BLaER1 (cell line): ENCODE measurements around the gene KRT6C.
"Not testable (repeated sequence)": the region's sequence is repeated elsewhere in the genome, so short reads cannot be mapped to it uniquely, and the experiment has no call there.

Experiments
- H3K27ac ChIP-seq: shearing (Covaris generic); formaldehyde crosslinking; 2 replicates; pipeline ENCODE4 v1.8.1; 2022
- H3K27me3 ChIP-seq: shearing (Covaris generic); formaldehyde crosslinking; 2 replicates; pipeline ENCODE4 v1.8.1; 2022
- H3K36me3 ChIP-seq: shearing (Covaris generic); formaldehyde crosslinking; 2 replicates; pipeline ENCODE4 v1.8.1; 2022
- H3K4me1 ChIP-seq: shearing (Covaris generic); formaldehyde crosslinking; 2 replicates; pipeline ENCODE4 v1.8.1; 2022
- H3K4me2 ChIP-seq: shearing (Covaris generic); formaldehyde crosslinking; 2 replicates; pipeline ENCODE4 v1.8.1; 2022
- H3K4me3 ChIP-seq: shearing (Covaris generic); formaldehyde crosslinking; 2 replicates; pipeline ENCODE4 v1.8.1; 2022
- H3K9ac ChIP-seq: shearing (Covaris generic); formaldehyde crosslinking; 2 replicates; pipeline ENCODE4 v1.8.1; 2022
- H3K9me3 ChIP-seq: shearing (Covaris generic); formaldehyde crosslinking; 2 replicates; pipeline ENCODE4 v1.8.1; 2022
- H4K20me1 ChIP-seq: shearing (Covaris generic); formaldehyde crosslinking; 2 replicates; pipeline ENCODE4 v1.8.1; 2022
- Cebpa-rat ChIP-seq: shearing (Covaris generic); IDR thresholded peaks from 2 replicates; pipeline ENCODE4 v1.8.1; 2022

Gene KRT6C

GRCh38 chr12:52488736-52489135, 15.1 kb upstream of the KRT6C start:
- Histone ChIP-seq H3K9me3 (no peaks in the 10 kb centered on the region), H3K36me3 (no peaks in the 10 kb centered on the region), H3K9ac (no peak overlapping the region), H3K4me1 (no peaks in the 10 kb centered on the region), H4K20me1 (no peaks in the 10 kb centered on the region), H3K4me2 (no peak overlapping the region), H3K4me3 (no peak overlapping the region), H3K27me3 (no peaks in the 10 kb centered on the region), H3K27ac (no peak overlapping the region)
- no peak for TF ChIP-seq Cebpa-rat

GRCh38 chr12:52487744-52488443, 14.3 kb upstream of the KRT6C start:
- not testable (repeated sequence) for H3K4me3 ChIP-seq, H3K4me2 ChIP-seq, H4K20me1 ChIP-seq, H3K9me3 ChIP-seq, H3K36me3 ChIP-seq, H3K27ac ChIP-seq, H3K27me3 ChIP-seq, H3K9ac ChIP-seq, H3K4me1 ChIP-seq

- no peak overlapping the region for H3K27ac ChIP-seq
- no peak overlapping the region for H3K4me3 ChIP-seq
- H3K4me2 ChIP-seq, result no peak overlapping the region
- no peaks in the 10 kb centered on the region for H3K9me3 ChIP-seq
- no peaks in the 10 kb centered on the region for H3K4me1 ChIP-seq
- no peak overlapping the region for H3K9ac ChIP-seq
- TF ChIP-seq Cebpa-rat, result no peak
- H3K36me3 ChIP-seq, result no peaks in the 10 kb centered on the region
- no peaks in the 10 kb centered on the region for H3K27me3 ChIP-seq
- no peaks in the 10 kb centered on the region for H4K20me1 ChIP-seq
Observed at GRCh38 chr12:52487211-52487610, 13.6 kb upstream of the KRT6C start.

- no peak overlapping the region for H3K4me3 ChIP-seq
Observed at GRCh38 chr12:52486166-52487105, 12.8 kb upstream of the KRT6C start.

GRCh38 chr12:52480073-52480472, 6.5 kb upstream of the KRT6C start:
- no peak for TF ChIP-seq Cebpa-rat
- Histone ChIP-seq H3K9me3 (0 out of 2 replicates have a peak, but pooled peaks cover 5% of the 10 kb centered on the region), H3K4me3 (no peak overlapping the region), H3K4me2 (no peak overlapping the region), H3K36me3 (no peaks in the 10 kb centered on the region), H3K27me3 (no peaks in the 10 kb centered on the region), H3K4me1 (no peaks in the 10 kb centered on the region), H3K9ac (no peak overlapping the region), H3K27ac (no peak overlapping the region), H4K20me1 (no peaks in the 10 kb centered on the region)

More at GRCh38 chr12:52486166-52487105, 12.8 kb upstream of the KRT6C start:
- Histone ChIP-seq H4K20me1 (no peaks in the 10 kb centered on the region), H3K9ac (no peak overlapping the region), H3K4me1 (no peaks in the 10 kb centered on the region), H3K36me3 (no peaks in the 10 kb centered on the region), H3K27ac (no peak overlapping the region), H3K9me3 (no peaks in the 10 kb centered on the region), H3K4me2 (no peak overlapping the region), H3K27me3 (no peaks in the 10 kb centered on the region)
- no peak for TF ChIP-seq Cebpa-rat

- no peak overlapping the region for H3K4me3 ChIP-seq
- no peaks in the 10 kb centered on the region for H3K27me3 ChIP-seq
- 0 out of 2 replicates have a peak, but pooled peaks cover 5% of the 10 kb centered on the region for H3K9me3 ChIP-seq
- TF ChIP-seq Cebpa-rat, result no peak
- no peaks in the 10 kb centered on the region for H3K36me3 ChIP-seq
- no peak overlapping the region for H3K27ac ChIP-seq
- H3K4me2 ChIP-seq, result no peak overlapping the region
- no peak overlapping the region for H3K9ac ChIP-seq
- H3K4me1 ChIP-seq, result no peaks in the 10 kb centered on the region
- no peaks in the 10 kb centered on the region for H4K20me1 ChIP-seq
Observed at GRCh38 chr12:52477651-52478050, 4.0 kb upstream of the KRT6C start.

- H3K9me3 ChIP-seq, result no peaks in the 10 kb centered on the region
- TF ChIP-seq Cebpa-rat, result no peak
- H4K20me1 ChIP-seq, result no peaks in the 10 kb centered on the region
- no peak overlapping the region for H3K4me3 ChIP-seq
- H3K27me3 ChIP-seq, result no peaks in the 10 kb centered on the region
- no peaks in the 10 kb centered on the region for H3K4me1 ChIP-seq
- no peaks in the 10 kb centered on the region for H3K36me3 ChIP-seq
- no peak overlapping the region for H3K27ac ChIP-seq
- H3K4me2 ChIP-seq, result no peak overlapping the region
- no peak overlapping the region for H3K9ac ChIP-seq
Observed at GRCh38 chr12:52474212-52474611, 607 bp upstream of the KRT6C start.

GRCh38 chr12:52469853-52470252, 3.8 kb downstream of the KRT6C start:
- H3K4me3 ChIP-seq, result no peak overlapping the region
- TF ChIP-seq Cebpa-rat, result no peak
- no peaks in the 10 kb centered on the region for H3K9me3 ChIP-seq
- no peak overlapping the region for H3K9ac ChIP-seq
- H3K27me3 ChIP-seq, result no peaks in the 10 kb centered on the region
- H3K27ac ChIP-seq, result no peak overlapping the region
- H4K20me1 ChIP-seq, result no peaks in the 10 kb centered on the region
- H3K4me2 ChIP-seq, result no peak overlapping the region
- no peaks in the 10 kb centered on the region for H3K4me1 ChIP-seq
- H3K36me3 ChIP-seq, result no peaks in the 10 kb centered on the region

- H3K27me3 ChIP-seq, result no peaks in the 10 kb centered on the region
- H3K36me3 ChIP-seq, result no peaks in the 10 kb centered on the region
- H4K20me1 ChIP-seq, result no peaks in the 10 kb centered on the region
- no peaks in the 10 kb centered on the region for H3K4me1 ChIP-seq
- H3K9ac ChIP-seq, result no peak overlapping the region
- no peak for TF ChIP-seq Cebpa-rat
- no peaks in the 10 kb centered on the region for H3K9me3 ChIP-seq
- no peak overlapping the region for H3K4me3 ChIP-seq
- no peak overlapping the region for H3K27ac ChIP-seq
- H3K4me2 ChIP-seq, result no peak overlapping the region
Observed at GRCh38 chr12:52464897-52465296, 8.7 kb downstream of the KRT6C start.

- H3K9me3 ChIP-seq, result no peaks in the 10 kb centered on the region
- H3K36me3 ChIP-seq, result no peaks in the 10 kb centered on the region
- no peak overlapping the region for H3K4me2 ChIP-seq
- no peaks in the 10 kb centered on the region for H3K4me1 ChIP-seq
- H4K20me1 ChIP-seq, result no peaks in the 10 kb centered on the region
- no peaks in the 10 kb centered on the region for H3K27me3 ChIP-seq
- H3K4me3 ChIP-seq, result no peak overlapping the region
- no peak overlapping the region for H3K9ac ChIP-seq
- no peak for TF ChIP-seq Cebpa-rat
- no peak overlapping the region for H3K27ac ChIP-seq
Observed at GRCh38 chr12:52461693-52462092, 11.9 kb downstream of the KRT6C start.
